ENCODE data around the gene RGS6.

The RGS6 gene

GRCh38 chr14:72169521-72169920 lies 237.3 kb downstream of the RGS6 start:
- no peak for DNase-seq

- no peak for DNase-seq
Measured at GRCh38 chr14:72172049-72172448, 239.8 kb downstream of the RGS6 start.

- DNase-seq: no peak
Measured at GRCh38 chr14:72172597-72172996, 240.4 kb downstream of the RGS6 start.

DNA sequence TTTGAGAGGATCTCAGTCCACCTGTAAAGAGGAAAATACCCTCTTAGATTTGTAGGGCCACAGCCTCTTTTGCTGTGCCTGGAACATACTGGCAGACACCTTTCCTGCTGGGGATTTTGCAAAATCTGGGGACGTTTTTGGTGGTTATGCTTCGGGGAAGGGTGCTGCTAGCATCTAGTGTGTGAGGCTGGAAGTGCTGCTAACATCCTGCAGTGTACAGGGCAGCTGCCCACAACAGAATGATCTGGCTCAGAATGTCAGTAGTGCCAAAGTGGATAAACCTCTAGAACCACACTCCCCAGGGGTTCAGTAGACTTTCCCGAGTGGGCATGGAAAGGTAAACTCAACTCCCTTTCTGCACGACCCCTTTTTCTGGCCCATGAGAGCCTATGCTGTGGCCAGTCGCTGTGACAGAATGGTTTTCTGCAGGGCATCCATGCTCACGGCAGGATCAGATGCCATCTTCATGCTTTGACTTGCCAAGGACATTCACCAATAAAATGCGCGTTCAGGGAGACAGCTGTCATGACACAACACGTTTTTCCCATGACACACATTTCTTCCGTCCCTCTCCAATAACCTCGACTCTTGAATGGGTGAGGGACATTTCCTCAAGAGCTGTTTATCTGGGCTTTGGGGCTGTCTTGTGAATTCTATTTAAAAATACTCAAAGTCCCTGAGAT lies 240.9 kb downstream of the RGS6 start:
- no peak for DNase-seq

GRCh38 chr14:72177251-72177650 lies 245.0 kb downstream of the RGS6 start:
- DNase-seq: no peak

DNA sequence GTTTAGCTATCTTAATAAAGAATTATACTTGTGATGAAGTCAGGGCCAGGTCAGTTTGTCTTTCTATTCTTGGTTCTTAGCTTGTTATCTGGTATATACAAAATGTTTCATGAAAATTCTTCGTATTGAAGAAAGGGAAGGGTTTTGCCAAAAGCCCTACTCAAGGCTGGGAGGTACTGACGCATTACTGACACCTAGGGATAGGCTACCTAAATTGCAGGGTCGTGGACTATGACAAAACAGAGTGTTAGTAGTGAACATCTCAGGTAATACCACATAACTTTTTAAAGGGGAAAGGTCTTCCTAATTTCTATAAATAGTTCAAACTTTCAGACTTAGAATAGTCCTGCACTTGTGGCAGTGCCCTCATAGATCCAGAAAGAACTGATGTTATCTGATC lies 246.3 kb downstream of the RGS6 start:
- no peak for DNase-seq

- DNase-seq: no peak
Measured at GRCh38 chr14:72182708-72183432, 250.6 kb downstream of the RGS6 start.

DNA sequence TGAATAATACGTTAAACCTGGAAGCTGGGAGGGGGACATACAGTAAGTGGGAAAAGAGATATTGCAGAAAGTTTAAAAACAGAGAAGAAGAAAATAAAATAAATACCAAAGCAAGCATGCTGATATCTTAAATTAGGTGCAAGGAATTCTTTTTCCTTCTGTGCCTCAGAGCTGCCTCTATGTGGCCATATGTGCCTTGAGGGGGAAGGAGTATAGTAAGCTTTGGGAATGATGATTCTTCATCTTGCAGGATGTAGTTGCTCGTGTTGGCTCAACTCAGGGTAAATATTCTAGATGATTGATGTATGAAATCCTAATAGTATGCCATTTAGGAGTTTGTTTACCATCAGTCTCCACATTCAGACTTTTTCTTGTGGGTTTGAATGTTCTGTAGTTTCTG lies 251.4 kb downstream of the RGS6 start:
- no peak for DNase-seq

GRCh38 chr14:72186523-72186922 lies 254.3 kb downstream of the RGS6 start:
- DNase-seq: no peak

DNA sequence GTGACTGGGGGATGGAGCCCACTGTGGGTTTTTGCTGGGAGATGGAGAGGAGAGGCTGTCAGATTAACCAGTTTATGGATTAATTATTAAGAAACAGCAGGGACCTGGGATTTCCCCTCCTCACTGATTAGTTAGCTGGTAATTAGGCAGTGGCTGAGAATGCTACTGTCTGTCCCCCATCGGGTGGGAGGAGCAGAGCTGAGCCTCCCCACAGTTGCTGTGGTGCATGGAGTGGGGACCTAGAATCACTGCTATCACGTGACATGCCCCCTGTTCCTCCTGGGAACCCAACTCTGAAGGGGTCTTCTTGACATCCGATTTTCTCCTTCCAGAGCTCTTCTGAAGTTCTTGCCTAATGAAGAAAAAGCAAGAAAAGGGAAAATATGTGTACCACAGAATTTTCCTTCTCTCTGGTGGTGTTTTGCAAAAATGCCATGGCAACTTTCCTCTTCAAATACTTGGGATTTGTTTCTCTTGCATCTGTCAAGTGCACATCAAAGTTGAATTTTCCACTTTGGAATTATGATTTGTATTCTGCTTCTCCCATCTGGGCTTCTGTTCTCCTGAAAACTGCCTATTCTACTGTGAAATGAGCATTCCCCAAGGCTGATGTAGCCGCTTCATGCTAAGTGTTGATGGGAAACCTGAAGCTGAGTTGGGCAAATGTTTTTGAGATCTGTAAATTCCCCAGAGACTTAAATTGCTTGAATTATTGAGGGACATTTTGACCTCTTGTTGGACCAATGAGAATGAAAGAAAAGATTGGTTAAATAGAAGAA lies 264.2 kb downstream of the RGS6 start:
- DNase-seq: no peak

- no peak for DNase-seq
Measured at GRCh38 chr14:72201645-72202044, 269.4 kb downstream of the RGS6 start.

DNA sequence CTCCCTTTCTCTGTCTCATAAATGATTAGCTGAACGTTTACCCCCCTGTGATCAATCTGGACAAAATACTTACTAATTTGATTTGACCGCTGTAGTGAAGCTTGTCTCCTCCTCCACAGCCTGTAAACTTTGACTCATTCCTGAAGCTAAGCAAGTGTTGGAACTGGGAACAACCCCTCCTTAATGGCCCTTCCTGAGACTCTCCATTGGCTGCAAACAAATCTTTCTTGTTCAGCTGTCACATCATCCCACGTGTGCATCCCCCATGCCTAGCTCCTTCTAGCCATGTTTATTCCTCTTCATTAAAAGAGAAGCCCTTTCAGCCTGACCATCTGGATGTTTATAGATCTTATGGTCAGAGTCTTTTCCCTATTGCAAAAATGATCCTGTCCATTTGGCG lies 281.2 kb downstream of the RGS6 start:
- DNase-seq: no peak

GRCh38 chr14:72215080-72215479 lies 282.9 kb downstream of the RGS6 start:
- no peak for DNase-seq

GRCh38 chr14:72217135-72217534 lies 284.9 kb downstream of the RGS6 start:
- no peak for DNase-seq

DNA sequence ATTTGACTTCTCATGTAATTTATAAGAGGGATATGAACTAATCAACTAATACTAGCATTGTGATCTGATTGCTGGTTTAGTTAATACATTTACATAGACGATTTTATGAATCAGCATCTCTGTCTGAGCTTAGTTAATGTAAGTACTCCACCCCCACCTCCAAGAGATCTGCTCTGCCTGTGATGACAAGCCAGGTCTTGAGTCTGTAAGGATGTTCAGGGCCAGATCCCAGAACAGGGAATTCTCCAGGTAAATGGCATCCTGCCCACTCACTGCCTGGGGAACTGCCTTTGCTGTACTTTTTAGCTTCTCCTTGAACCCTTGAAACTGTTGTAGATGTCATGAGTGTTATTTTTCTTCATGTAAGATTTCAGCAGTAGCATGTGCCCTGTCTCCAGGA lies 289.8 kb downstream of the RGS6 start:
- no peak for DNase-seq

GRCh38 chr14:72236629-72237028 lies 304.4 kb downstream of the RGS6 start:
- no peak for DNase-seq

DNA sequence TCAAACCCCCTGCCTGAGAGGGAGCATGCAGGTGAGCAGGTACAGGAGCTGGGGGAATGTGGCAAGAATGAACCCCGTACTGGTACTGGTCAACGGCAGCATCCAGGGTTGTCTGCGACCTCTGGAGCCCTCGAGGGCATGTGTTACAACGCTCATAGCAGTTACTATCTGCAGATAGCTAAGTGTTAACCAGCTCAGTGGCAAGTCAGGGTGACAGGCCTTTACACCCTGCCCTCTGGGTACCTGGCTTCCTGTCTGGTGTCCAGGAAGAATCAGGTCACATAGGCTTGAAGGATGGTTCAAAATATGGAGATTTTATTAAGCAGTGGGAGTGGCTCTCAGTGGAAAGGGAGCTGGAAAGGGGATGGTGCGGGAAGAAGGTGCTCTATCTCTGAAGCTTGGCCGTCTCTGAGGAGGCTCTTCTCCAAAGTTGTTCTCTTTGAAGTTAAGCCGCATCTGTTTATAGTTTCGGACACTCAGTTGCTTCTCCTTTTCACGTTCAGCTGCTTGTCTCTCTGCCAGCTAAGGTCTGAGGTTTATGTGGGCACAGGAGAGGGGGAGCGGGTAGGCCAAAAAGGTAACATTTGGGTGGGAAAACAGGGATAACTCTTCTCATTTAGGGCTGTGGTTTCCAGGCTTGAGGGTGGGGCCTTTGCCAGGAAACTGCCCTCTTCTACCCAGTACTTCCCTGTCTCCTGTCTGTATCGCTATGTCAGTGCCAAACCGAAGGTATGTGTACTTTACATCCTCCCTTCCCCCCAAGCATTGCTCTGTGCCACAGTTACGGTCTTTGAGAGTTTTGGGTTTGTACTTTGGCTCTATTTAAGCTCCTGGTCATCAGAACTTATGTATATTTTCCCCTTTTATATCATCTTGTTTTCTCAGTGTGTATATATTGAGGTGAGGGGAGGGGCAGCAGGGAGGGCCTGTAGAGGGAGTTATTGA lies 305.8 kb downstream of the RGS6 start:
- no peak for DNase-seq

GRCh38 chr14:72243309-72244293 lies 311.4 kb downstream of the RGS6 start:
- DNase-seq: no peak

DNA sequence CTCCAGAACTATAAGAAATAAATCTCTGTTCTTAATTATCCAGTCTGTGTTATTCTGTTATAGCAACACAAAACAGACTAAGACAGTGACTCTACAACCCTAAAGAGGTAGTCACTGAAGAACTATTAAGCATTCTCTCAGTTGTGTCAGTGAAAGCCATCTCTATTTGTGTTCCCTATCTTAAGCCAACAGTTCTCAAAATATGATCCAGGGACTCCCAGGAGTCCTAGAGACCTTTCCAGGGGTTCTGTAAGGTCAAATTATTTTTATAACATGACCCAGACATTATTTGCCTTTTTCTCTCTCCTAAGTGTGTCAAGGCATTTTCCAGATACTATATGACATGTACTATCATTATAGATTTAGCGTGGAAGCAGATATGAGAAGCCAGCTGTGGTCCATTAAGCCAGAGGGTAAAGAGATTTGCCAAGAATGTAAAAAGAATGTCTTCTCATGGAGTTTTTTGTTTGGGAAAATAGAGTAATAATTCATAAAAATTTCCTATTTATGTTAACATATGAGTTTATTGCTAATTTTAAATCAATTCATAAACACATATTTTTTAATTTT lies 315.8 kb downstream of the RGS6 start:
- DNase-seq: no peak

GRCh38 chr14:72253503-72253902 lies 321.3 kb downstream of the RGS6 start:
- no peak for DNase-seq

Measured in islet precursor cell (in vitro differentiated cells).